ENCODE measurements around the gene NUDC.

The NUDC gene

DNA sequence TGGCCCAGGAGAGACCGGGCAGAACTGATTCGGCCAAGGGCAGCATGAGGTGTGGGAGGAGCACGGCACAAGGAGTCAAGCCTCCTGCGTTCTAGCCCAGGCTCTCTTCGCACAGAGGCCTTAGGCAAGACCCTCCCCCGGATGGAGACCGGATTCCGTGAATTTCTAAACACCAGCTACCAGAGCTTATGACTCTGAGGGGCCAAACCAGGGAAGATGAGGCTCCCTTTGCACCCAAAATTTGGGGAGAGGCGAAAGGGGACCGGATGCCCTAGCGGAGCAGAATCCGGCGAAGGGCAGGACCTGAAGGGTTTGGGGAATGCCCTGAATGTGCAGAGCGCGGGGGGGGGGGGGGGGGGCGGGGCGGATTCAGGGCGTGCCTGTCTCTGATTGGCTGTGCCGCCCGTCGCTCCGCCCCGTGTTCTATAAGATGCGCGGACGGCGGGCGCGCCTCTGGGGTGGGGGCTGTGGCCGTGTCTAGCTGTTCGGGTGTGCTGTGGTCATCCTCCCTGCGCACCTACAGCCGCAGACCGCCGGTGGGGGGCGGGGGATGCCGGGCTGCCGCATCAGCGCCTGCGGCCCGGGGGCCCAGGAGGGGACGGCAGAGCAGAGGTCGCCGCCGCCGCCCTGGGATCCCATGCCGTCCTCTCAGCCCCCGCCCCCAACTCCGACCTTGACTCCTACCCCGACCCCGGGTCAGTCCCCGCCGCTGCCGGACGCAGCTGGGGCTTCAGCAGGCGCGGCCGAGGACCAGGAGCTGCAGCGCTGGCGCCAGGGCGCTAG is 71.9 kb downstream of the NUDC start, which contains the start of gene TRNP1:
Gene TRNP1, plus strand, starts transcription at position 456 of the 783 bp plus-strand sequence. Its CDS starts 95 bp downstream, at position 551.
- no peak for DNase-seq

DNA sequence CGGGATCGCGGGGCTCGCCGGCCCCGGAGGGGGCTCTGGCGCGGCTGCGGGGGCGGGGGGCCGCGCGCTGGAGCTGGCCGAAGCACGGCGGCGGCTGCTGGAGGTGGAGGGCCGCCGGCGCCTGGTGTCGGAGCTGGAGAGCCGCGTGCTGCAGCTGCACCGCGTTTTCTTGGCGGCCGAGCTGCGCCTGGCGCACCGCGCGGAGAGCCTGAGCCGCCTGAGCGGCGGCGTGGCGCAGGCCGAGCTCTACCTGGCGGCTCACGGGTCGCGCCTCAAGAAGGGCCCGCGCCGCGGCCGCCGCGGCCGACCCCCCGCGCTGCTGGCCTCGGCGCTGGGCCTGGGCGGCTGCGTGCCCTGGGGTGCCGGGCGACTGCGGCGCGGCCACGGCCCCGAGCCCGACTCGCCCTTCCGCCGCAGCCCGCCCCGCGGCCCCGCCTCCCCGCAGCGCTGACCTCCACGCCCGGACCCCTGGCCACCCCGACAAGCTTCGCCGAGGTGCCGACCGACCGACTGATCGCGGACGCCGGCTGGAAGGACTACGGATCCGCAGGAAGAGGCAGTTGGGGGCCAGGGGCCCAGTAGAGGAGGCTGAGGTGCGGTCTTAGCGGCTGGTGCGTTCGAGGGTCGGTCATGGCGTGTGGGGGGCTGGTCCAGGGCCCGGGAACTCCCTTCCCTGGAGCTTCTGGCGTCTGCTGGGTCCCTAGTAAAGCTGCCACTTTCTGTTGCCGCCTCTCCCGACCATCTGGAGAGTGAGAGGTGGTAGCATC is 72.7 kb downstream of the NUDC start:
- DNase-seq = no peak

DNA sequence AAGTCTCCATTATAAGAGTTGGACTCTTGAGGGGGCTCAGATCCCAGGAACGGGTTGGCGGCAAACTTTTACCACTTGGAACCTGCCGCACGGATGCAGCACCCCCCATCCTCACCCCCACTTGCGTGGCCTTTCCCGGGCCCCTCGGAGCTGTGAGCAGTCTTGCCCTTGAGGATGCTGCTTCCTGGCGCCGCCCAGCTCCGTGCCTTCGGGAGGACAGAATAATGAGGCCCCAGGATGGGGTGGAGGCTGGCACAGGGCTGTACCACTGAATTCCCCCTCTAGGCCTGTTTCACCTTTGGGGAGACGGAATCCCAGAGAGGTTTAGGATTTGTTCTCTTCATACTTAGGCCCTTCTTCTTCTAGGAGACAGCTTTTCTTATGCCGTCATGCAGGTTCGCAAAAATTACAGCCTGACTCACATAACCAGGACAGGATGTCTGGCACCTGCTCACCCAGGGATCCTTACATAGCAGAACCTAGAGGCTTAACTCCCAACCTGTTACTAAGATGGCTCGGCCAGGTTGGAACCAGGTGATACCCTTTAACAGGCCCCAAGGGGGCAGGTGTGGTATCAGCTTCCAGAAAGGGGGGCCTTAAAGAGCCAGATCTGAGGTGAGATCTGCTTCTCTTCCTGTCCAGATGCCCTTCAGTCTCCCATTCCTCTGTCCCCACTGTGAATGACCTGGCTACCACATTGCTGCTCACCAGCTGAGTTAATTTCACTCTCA is 73.4 kb downstream of the NUDC start:
- DNase-seq = no peak

DNA sequence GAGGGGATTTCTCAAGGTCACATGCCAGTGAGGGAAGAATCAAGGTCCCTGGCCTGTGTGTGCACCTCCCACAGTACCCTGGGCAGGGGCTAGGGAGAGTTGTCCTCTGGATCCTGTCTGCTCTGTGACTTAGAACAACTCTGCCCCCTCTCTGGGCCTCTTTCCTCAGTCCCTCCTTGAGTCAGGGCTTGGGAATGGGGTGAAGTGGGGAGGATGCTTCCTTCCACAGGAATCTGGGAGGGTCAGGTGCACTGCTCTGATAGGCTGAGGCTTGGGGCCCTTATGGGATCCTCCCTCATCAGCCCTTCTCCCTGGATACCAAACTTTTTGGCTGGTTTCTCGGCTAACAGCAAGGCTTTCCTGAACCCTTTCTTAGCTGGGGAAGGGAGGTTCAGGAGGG is 74.5 kb downstream of the NUDC start:
- DNase-seq = no peak
